HG03064 (cell line): Measurements from ENCODE around the gene NMRK1.
A peak's percentile ranks its signal among the peaks of the same experiment; 100 is the strongest.

Source experiments
- ATAC-seq: cut with Tn5 transposase; IDR thresholded peaks from one replicate; pipeline ENCODE4 v1.9.1; 2021; ENCODE audit warnings: low read depth; ENCODE audit not compliant: unreplicated experiment

Gene NMRK1

GRCh38 chr9:75064307-75065025 is 23.5 kb downstream of the NMRK1 start:
- no peak for ATAC-seq

GRCh38 chr9:75063556-75064305 is 24.2 kb downstream of the NMRK1 start:
- no peak for ATAC-seq

GRCh38 chr9:75061169-75061568 is 26.8 kb downstream of the NMRK1 start:
- ATAC-seq: no peak

GRCh38 chr9:75054368-75055001 is 33.5 kb downstream of the NMRK1 start:
- no peak for ATAC-seq

GRCh38 chr9:75053869-75054268 is 34.1 kb downstream of the NMRK1 start:
- no peak for ATAC-seq

- no peak for ATAC-seq
Observed at GRCh38 chr9:75051285-75051684, 36.7 kb downstream of the NMRK1 start.

GRCh38 chr9:75047506-75047905 is 40.4 kb downstream of the NMRK1 start:
- no peak for ATAC-seq

- ATAC-seq: no peak
Observed at GRCh38 chr9:75046725-75047345, 41.1 kb downstream of the NMRK1 start.

GRCh38 chr9:75041041-75041440 is 46.9 kb downstream of the NMRK1 start:
- ATAC-seq: no peak

GRCh38 chr9:75039801-75040200 is 48.2 kb downstream of the NMRK1 start:
- no peak for ATAC-seq

- ATAC-seq: no peak
Observed at GRCh38 chr9:75039009-75039408, 48.9 kb downstream of the NMRK1 start.

GRCh38 chr9:75036793-75037192 is 51.2 kb downstream of the NMRK1 start:
- no peak for ATAC-seq

- peak; percentile 83 for ATAC-seq
Observed at GRCh38 chr9:75033791-75034473, 54.0 kb downstream of the NMRK1 start.

GRCh38 chr9:75027187-75028107 is 60.5 kb downstream of the NMRK1 start:
- peak; percentile 53 for ATAC-seq

- no peak for ATAC-seq
Observed at GRCh38 chr9:75023846-75024245, 64.1 kb downstream of the NMRK1 start.

- no peak for ATAC-seq
Observed at GRCh38 chr9:75019654-75020053, 68.3 kb downstream of the NMRK1 start.

- ATAC-seq: no peak
Observed at GRCh38 chr9:75019022-75019421, 68.9 kb downstream of the NMRK1 start.

GRCh38 chr9:75017378-75017777 is 70.6 kb downstream of the NMRK1 start:
- no peak for ATAC-seq

- ATAC-seq: no peak
Observed at GRCh38 chr9:75013735-75014134, 74.2 kb downstream of the NMRK1 start.
